Left colon (tissue), 2 donors: ENCODE measurements around the gene ESPNL. TPM values are rescaled to one million over a fixed set of nuclear protein-coding genes. Genes with fewer than 3 reads are reported as not detected.

Experiments used
- ATAC-seq: fragments of 200-7000 bp; cut with Tn5 transposase; one replicate; pipeline ENCODE4 v1.9.1; 2020; ENCODE audit warnings: mild to moderate bottlenecking, moderate library complexity
- DNase-seq, 2 donors: peaks; one replicate each; pipeline ENCODE4 v3.0.0-alpha.2; 2020
- intact Hi-C, 2 donors: fragments of 100-400 bp; cut with DNase I in 1 of 2; cut with micrococcal nuclease in 1 of 2; formaldehyde crosslinking; loops; one replicate each; pipeline versions ENCODE4 v1.11.2 to v1.14.0; 2022; cut with DNase I, micrococcal nuclease
- total RNA-seq, 2 donors: library from RNA; stranded (reverse); fragmentation: NEBNext Ultra II Directional; extraction: Animal tissue kit (Norgen Biotek cat#: 25700); gene quantifications; one replicate each; pipeline ENCODE4 v1.2.1, GENCODE V29; 2021
- donor health status: DM: no; HTN: no; CAD: no.
- donor health status: DM: yes; HTN: yes; CAD: no.

Gene ESPNL
- total RNA-seq, 2 donors from 2014 or later = 0.06 to 0.25 TPM

GRCh38 chr2:238095143-238095542 is 5.0 kb upstream of the ESPNL start:
- DNase-seq (no peak), ATAC-seq (no peak)
- intact Hi-C loops = no loop called here

- ATAC-seq (no peak), DNase-seq (no peak)
- intact Hi-C loops = no loop called here
These were observed 3.7 kb upstream of the ESPNL start for GRCh38 chr2:238096311-238097011.

DNA sequence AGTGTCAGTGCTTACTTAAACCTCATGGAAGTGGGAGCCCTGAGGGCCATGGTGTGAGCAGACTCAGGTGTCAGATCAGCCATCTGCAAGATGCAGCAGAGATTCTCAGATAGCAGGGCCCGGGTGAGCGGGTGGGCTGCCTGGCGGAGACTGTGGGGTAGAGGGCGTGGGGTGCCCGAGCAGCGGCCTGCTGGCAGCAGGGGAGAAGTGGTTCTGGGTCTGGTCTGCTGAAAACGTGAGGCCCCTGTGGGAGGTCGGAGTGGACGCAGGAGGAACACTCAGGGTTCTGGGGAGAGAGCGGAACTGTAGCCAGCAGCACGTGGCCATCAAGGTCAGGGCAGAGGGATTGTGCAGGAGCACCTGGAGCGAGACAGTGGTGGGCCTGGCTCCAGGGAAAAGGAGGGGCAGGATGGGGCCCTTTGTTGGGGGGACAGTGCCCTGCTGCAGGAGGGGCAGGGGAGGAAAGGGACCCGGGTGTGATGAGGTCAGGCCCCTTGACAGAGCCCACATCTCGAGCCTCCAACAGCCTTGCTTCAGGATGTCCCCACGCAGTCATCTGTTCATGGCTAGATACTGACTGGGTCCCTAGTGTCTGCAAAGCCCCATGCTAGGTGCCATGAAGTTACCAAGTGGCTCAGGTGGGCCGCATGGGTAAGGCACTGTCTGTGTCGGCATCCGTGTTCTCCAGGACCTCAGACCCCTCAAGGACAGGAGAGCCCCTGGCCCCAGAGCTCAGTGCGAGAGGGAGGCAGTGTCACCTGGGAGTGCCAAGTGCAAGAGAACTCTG is 2.7 kb upstream of the ESPNL start:
- ATAC-seq (no peak), DNase-seq (no peak)
- intact Hi-C loops = no loop called here

GRCh38 chr2:238097988-238098871 is 1.9 kb upstream of the ESPNL start:
- ATAC-seq (peak; percentile 98), DNase-seq (peak; percentile 85 to 88)
- intact Hi-C loops = no loop called here

GRCh38 chr2:238098901-238099713 is 1.0 kb upstream of the ESPNL start:
- ATAC-seq = peak; percentile 65
- intact Hi-C loops = no loop called here
- DNase-seq = peak in 1 of 2 donors; percentile 50

GRCh38 chr2:238099714-238100048 is 459 bp upstream of the ESPNL start:
- no peak for DNase-seq
- intact Hi-C loops = no loop called here
- ATAC-seq = no peak

GRCh38 chr2:238100821-238101771 is 956 bp downstream of the ESPNL start:
- ATAC-seq (no peak), DNase-seq (no peak)

GRCh38 chr2:238101891-238102841 is 2.0 kb downstream of the ESPNL start:
- DNase-seq = no peak

More at GRCh38 chr2:238100821-238101771, 956 bp downstream of the ESPNL start:
- intact Hi-C loops = no loop called here

DNA sequence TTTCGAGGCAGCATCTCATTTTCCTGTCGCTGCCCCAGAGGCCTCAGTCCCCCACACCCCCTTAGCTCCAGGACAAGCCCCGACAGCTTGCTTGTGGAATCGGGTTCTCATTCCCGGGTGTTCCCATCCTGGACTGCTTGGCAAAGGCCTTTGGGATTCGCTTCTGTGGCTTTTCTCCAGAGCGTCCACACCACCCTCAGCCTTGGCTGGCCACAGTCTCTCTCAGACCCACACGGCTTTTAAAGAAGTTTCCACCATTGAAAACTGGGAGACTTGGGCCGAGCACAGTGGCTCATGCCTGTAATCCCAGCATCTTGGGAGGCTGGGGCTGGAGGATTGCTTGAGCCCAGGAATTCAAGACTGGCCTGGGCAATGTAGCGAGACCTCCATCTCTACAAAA is 2.7 kb downstream of the ESPNL start:
- intact Hi-C loops = no loop called here
- DNase-seq = no peak
- ATAC-seq = no peak

More at GRCh38 chr2:238101891-238102841, 2.0 kb downstream of the ESPNL start:
- intact Hi-C loops = no loop called here
- ATAC-seq = no peak

- intact Hi-C loops = no loop called here
- ATAC-seq = no peak
- no peak for DNase-seq
These were observed 3.5 kb downstream of the ESPNL start for GRCh38 chr2:238103465-238104225.

DNA sequence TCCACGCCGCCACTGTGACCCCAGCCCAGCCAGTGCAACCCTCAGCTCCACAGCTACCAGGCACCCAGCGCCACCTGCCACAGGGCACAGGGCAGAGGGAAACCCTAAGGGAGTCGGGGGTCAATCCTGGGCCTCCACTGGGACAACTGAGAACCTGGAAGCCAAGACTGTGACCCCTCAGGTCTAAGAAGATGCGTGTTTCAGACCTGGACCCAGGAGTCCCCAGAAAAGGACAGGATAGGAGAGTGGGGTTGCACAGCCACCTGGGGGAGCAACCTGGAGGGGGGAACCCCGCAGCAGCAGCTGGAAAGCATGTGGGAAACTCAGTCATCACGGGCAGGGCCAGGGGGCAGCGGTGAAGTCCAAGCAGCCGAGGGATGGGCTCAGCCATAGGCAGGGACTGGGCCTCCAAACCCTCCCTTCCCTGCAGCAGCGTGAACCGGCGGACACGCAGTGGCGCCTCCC is 4.1 kb downstream of the ESPNL start:
- no peak for ATAC-seq
- no peak for DNase-seq
- intact Hi-C loops = no loop called here

DNA sequence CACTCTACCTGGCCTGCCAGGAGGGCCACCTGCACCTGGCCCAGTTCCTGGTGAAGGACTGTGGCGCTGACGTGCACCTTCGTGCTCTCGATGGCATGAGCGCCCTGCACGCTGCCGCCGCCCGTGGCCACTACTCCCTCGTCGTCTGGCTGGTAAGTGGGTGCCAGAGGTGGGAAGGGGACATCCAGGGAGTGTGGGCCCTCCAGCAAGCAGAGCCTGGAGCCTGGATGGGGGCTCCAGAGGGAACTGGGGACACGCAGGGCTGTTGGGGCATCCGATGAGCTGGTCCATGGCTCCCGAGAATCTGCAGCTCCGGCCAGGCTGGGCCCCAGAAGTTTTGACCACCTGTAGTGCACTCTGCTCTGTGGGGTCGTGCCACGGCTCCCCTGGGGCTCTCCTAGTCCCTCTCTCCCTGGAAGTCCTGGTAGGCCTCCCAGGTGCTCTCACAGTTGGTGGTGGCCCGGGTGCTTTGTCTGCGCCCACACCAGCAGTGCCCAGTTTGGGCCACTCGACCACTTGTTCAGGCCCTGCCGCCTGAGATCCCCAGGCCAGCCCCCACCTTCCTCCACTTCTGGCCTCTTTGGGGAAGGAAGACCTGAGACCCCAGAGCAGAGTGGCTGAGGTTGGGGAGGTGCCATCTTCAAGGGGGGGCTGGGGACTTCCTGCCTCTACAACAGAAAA is 4.7 kb downstream of the ESPNL start:
- no peak for ATAC-seq

GRCh38 chr2:238105506-238106338 is 5.6 kb downstream of the ESPNL start:
- no peak for ATAC-seq
- DNase-seq = no peak
- intact Hi-C loops = no loop called here

More for the DNA sequence above, 4.7 kb downstream of the ESPNL start:
- intact Hi-C loops = no loop called here
- no peak for DNase-seq

GRCh38 chr2:238106339-238106697 is 6.2 kb downstream of the ESPNL start:
- intact Hi-C loops = no loop called here
- ATAC-seq = no peak
- DNase-seq = no peak
